ENCODE measurements around the gene THEM5. TPM values are rescaled to one million over a fixed set of nuclear protein-coding genes. Genes with fewer than 3 reads are reported as not detected.

The THEM5 gene
- total RNA-seq, 2 donors from 2014 or later = not detected

GRCh38 chr1:151828921-151829320 lies 24.6 kb downstream of the THEM5 start:
- Mint-ChIP-seq H3K27me3 (ENCODE audit: insufficient read depth) (no peaks in the 10 kb centered on the region), H3K27ac (no peak overlapping the region), H3K4me3 (no peak overlapping the region), H3K9me3 (no peaks in the 10 kb centered on the region), H3K36me3 (ENCODE audit: low read depth) (no peaks in the 10 kb centered on the region), H3K4me1 (peaks cover 20% of the 10 kb centered on the region)
- H3K27me3 ChIP-seq (ENCODE audit: control insufficient read depth, insufficient read depth, low read length, poor library complexity, severe bottlenecking) = no peaks in the 10 kb centered on the region
- no peak for TF ChIP-seq CTCF (conservative IDR thresholded peaks at IDR 0.05)
- H3K4me1 ChIP-seq (ENCODE audit: control insufficient read depth, insufficient read depth, low read length) = no peaks in the 10 kb centered on the region
- no peaks in the 10 kb centered on the region for H3K36me3 ChIP-seq (ENCODE audit: control insufficient read depth, insufficient read depth, low read length)
- peak overlapping the region; percentile 21 for H3K27ac ChIP-seq (ENCODE audit: low read depth, low read length)
- no peaks in the 10 kb centered on the region for H3K9me3 ChIP-seq (ENCODE audit: control insufficient read depth, low read length)
- 17 to 18% methylated on average over 10 to 12 of the region's 12 CpGs for WGBS, 2 experiments (ENCODE audit: insufficient coverage in 1 of 2, insufficient read length in 1 of 2)
- peak; percentile 92 for DNase-seq
- no peak overlapping the region for H3K9ac ChIP-seq (ENCODE audit: extremely low read depth, low read length, poor library complexity, severe bottlenecking)
- H3K4me3 ChIP-seq (ENCODE audit: low read length) = no peak overlapping the region

GRCh38 chr1:151827853-151828252 lies 25.7 kb downstream of the THEM5 start:
- Histone ChIP-seq H3K36me3 (ENCODE audit: control insufficient read depth, insufficient read depth, low read length) (no peaks in the 10 kb centered on the region), H3K27ac (ENCODE audit: low read depth, low read length) (no peak overlapping the region), H3K9me3 (ENCODE audit: control insufficient read depth, low read length) (no peaks in the 10 kb centered on the region), H3K4me1 (ENCODE audit: control insufficient read depth, insufficient read depth, low read length) (no peaks in the 10 kb centered on the region), H3K9ac (ENCODE audit: extremely low read depth, low read length, poor library complexity, severe bottlenecking) (no peak overlapping the region), H3K4me3 (ENCODE audit: low read length) (no peak overlapping the region), H3K27me3 (ENCODE audit: control insufficient read depth, insufficient read depth, low read length, poor library complexity, severe bottlenecking) (no peaks in the 10 kb centered on the region)
- no peak for TF ChIP-seq CTCF (conservative IDR thresholded peaks at IDR 0.05)
- no peaks in the 10 kb centered on the region for H3K36me3 Mint-ChIP-seq (ENCODE audit: low read depth)
- H3K9me3 Mint-ChIP-seq = no peaks in the 10 kb centered on the region
- peaks cover 27% of the 10 kb centered on the region for H3K4me1 Mint-ChIP-seq
- WGBS, 2 experiments (ENCODE audit: insufficient coverage in 1 of 2, insufficient read length in 1 of 2) = 81 to 100% methylated on average over 2 to 9 of the region's 9 CpGs
- no peaks in the 10 kb centered on the region for H3K27me3 Mint-ChIP-seq (ENCODE audit: insufficient read depth)
- DNase-seq = no peak
- H3K4me3 Mint-ChIP-seq = no peak overlapping the region
- no peak overlapping the region for H3K27ac Mint-ChIP-seq

GRCh38 chr1:151825751-151826660 lies 27.5 kb downstream of the THEM5 start:
- no peaks in the 10 kb centered on the region for H3K27me3 ChIP-seq (ENCODE audit: control insufficient read depth, insufficient read depth, low read length, poor library complexity, severe bottlenecking)
- no peaks in the 10 kb centered on the region for H3K27me3 Mint-ChIP-seq (ENCODE audit: insufficient read depth)
- H3K4me1 Mint-ChIP-seq = peaks cover 34% of the 10 kb centered on the region
- H3K4me1 ChIP-seq (ENCODE audit: control insufficient read depth, insufficient read depth, low read length) = no peaks in the 10 kb centered on the region
- H3K27ac Mint-ChIP-seq = no peak overlapping the region
- peak; percentile 21 for TF ChIP-seq CTCF (conservative IDR thresholded peaks at IDR 0.05)
- no peak overlapping the region for H3K9ac ChIP-seq (ENCODE audit: extremely low read depth, low read length, poor library complexity, severe bottlenecking)
- no peak overlapping the region for H3K27ac ChIP-seq (ENCODE audit: low read depth, low read length)
- no peak overlapping the region for H3K4me3 Mint-ChIP-seq
- no peak overlapping the region for H3K4me3 ChIP-seq (ENCODE audit: low read length)
- no peaks in the 10 kb centered on the region for H3K9me3 Mint-ChIP-seq
- no peaks in the 10 kb centered on the region for H3K9me3 ChIP-seq (ENCODE audit: control insufficient read depth, low read length)
- H3K36me3 ChIP-seq (ENCODE audit: control insufficient read depth, insufficient read depth, low read length) = no peaks in the 10 kb centered on the region
- no peaks in the 10 kb centered on the region for H3K36me3 Mint-ChIP-seq (ENCODE audit: low read depth)
- peak; percentile 68 for DNase-seq
- WGBS, 2 experiments (ENCODE audit: insufficient coverage in 1 of 2, insufficient read length in 1 of 2) = 42 to 70% methylated on average over 5 to 21 of the region's 21 CpGs

All from endodermal cell (in vitro differentiated cells).